GM19193 (cell line): ENCODE data around the gene TLR6.

Experiments
- POLR2A ChIP-seq: IDR thresholded peaks from 4 replicates; pipeline ENCODE4 v1.6.1; 2011; ENCODE audit not compliant: insufficient read depth, insufficient read length; ENCODE audit errors: extremely low read depth

The TLR6 gene

GRCh38 chr4:38846015-38846414 lies 10.6 kb downstream of the TLR6 start:
- no peak for TF ChIP-seq POLR2A

- TF ChIP-seq POLR2A: no peak
Measured at GRCh38 chr4:38842994-38843393, 13.6 kb downstream of the TLR6 start.

GRCh38 chr4:38837849-38838248 lies 18.8 kb downstream of the TLR6 start:
- TF ChIP-seq POLR2A: no peak

- no peak for TF ChIP-seq POLR2A
Measured at GRCh38 chr4:38837334-38837733, 19.3 kb downstream of the TLR6 start.

GRCh38 chr4:38834570-38834969 lies 22.0 kb downstream of the TLR6 start:
- no peak for TF ChIP-seq POLR2A

GRCh38 chr4:38832624-38833528 lies 23.7 kb downstream of the TLR6 start:
- no peak for TF ChIP-seq POLR2A

GRCh38 chr4:38832206-38832605 lies 24.4 kb downstream of the TLR6 start:
- TF ChIP-seq POLR2A: no peak

GRCh38 chr4:38831653-38832052 lies 25.0 kb downstream of the TLR6 start:
- no peak for TF ChIP-seq POLR2A

- TF ChIP-seq POLR2A: no peak
Measured at GRCh38 chr4:38829237-38829636, 27.4 kb downstream of the TLR6 start.

- no peak for TF ChIP-seq POLR2A
Measured at GRCh38 chr4:38823766-38824165, 32.9 kb downstream of the TLR6 start.

- TF ChIP-seq POLR2A: no peak
Measured at GRCh38 chr4:38822748-38823303, 33.8 kb downstream of the TLR6 start.

- no peak for TF ChIP-seq POLR2A
Measured at GRCh38 chr4:38821739-38822138, 34.9 kb downstream of the TLR6 start.

- TF ChIP-seq POLR2A: no peak
Measured at GRCh38 chr4:38820329-38821061, 36.1 kb downstream of the TLR6 start.

GRCh38 chr4:38819569-38819968 lies 37.0 kb downstream of the TLR6 start:
- TF ChIP-seq POLR2A: no peak

- no peak for TF ChIP-seq POLR2A
Measured at GRCh38 chr4:38818441-38818976, 38.1 kb downstream of the TLR6 start.
